ENCODE data around the gene SCAF1.

GRCh38 chr19:49636233-49636932, 5.6 kb upstream of the SCAF1 start:
- TF ChIP-seq CTCF (IDR thresholded peaks at IDR 0.05): no peak
- TF ChIP-seq EZH2 (IDR thresholded peaks at IDR 0.05; ENCODE audit: borderline replicate concordance, insufficient read depth, low read depth, low read length, poor library complexity, severe bottlenecking): no peak
